ENCODE data around the gene CEP70.
A peak's percentile ranks its signal among the peaks of the same experiment; 100 is the strongest.
"Not testable (repeated sequence)": the region's sequence is repeated elsewhere in the genome, so short reads cannot be mapped to it uniquely, and the experiment has no call there.

CEP70 gene

DNA sequence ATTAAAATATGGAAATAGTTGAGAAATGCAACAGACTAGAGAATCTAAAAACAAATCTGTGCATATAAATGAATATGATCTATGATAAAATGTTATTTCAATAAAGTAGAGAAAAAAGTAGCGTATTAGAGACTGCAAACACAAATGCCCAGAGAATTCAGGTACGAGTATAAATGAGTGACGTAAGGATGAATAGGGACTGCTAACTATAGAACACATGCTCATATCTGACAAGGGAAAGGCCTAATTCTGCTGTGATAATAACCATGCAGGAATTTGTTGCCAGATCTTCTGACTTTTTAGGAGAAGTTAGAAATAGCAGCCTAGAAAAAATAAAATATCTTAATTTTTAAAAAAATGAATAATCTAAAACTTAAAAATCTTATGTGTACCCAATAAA is 86.5 kb downstream of the CEP70 start:
- DNase-seq, result no peak

DNA sequence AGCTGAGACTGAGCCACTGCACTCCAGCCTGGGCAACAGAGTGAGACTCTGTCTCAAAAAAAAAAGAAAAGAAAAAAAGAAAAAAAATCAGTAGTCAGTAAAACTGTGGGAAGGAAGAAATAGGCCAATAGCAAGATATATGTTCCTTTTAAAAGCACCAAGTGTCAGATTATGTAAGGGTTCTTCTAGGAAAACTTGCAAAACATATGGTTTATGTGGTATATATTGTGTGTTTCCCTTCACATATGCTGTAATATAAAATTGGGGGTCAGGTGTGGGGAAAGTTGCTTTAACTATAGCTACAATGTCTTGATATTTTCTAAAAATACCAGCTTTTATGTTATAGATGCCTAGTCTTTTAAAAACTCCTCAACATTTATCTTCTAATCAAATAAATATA is 95.1 kb downstream of the CEP70 start:
- no peak for DNase-seq

DNA sequence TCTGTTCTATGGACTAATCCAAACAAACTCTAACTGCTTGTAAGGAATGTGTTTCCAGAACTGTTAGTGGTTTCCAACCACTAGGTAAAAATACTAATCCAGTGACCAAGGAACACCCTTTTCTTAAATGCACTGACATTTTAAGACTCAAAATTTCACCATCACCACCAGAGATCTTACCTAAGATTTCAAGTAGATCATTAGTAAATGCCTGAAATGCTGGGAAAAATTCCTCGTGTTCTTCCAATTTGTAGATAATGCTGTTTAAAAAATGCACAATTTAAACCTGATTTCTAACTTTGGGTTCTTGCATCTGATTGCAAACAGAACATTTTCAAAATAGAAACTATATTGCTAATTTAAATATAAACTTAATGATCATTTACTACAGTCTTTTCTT is 96.2 kb downstream of the CEP70 start:
- DNase-seq, result no peak

DNA sequence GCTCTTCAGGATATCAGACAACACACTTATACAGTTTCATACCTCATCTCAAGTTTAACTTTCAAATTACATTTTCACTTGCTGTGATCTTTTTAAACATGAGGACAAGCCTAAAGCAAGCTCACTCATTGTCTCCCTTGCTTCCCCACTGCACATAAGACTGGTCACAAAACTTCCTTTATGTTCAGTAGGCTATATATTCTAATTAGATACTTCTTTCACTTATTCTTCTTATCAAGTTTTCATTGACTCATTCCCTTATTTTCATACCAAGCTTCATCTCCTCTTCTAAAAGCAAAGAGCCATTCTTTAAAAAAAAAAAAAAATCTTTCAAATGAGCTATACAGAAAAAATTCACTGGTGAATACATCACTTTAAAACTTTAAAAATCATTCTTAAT is 97.0 kb downstream of the CEP70 start:
- no peak for DNase-seq

DNA sequence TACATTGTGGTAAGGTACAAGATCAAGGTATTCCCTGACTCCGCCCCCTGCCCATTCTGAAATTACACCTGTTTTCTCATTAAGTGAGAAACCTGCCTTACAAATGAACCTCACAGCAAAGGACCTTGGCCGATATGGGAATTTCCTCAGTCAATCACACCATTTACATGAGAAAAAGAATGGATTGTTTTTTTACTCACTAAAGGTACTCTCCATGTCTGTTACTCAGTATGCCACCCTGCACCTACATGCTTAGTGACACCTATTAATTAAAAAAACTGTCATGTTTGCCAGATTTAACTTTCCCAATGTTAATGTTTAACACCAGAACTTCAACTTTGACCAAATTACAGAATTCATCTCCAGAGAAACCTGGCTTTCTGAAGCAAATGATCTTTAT is 97.6 kb downstream of the CEP70 start:
- no peak for DNase-seq

DNA sequence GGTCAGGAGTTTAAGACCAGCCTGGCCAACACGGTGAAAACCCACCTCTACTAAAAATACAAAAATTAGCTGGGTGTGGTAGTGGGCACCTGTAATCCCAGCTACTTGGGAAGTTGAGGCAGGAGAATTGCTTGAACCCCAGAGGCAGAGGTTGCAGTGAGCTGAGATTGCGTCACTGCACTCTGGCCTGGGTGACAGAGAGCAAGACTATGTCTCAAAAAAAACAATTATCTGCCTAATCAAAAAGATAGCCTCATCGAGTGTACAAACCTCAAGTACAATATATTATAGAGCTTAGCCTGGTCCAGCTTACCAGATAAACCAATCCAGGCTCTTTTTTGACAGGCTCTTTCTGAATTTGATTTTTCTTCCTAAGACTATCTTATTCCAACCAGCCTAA is 98.4 kb downstream of the CEP70 start:
- DNase-seq, result not testable (repeated sequence)

DNA sequence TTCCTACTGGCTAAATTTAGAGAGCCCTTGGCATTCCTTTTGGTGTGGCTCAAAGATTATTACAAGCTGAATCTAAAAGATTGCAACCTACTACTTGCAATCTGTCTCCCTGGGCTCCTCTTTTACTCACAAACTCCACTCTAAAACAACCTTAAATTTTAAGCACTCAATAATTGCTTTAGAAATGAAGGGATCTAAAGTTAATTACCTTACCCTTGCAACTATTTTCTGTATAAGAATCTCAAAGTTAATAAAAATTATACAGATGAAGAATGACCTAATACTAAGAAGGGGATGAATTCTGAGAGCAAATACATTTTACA is 99.5 kb downstream of the CEP70 start:
- no peak for DNase-seq

DNA sequence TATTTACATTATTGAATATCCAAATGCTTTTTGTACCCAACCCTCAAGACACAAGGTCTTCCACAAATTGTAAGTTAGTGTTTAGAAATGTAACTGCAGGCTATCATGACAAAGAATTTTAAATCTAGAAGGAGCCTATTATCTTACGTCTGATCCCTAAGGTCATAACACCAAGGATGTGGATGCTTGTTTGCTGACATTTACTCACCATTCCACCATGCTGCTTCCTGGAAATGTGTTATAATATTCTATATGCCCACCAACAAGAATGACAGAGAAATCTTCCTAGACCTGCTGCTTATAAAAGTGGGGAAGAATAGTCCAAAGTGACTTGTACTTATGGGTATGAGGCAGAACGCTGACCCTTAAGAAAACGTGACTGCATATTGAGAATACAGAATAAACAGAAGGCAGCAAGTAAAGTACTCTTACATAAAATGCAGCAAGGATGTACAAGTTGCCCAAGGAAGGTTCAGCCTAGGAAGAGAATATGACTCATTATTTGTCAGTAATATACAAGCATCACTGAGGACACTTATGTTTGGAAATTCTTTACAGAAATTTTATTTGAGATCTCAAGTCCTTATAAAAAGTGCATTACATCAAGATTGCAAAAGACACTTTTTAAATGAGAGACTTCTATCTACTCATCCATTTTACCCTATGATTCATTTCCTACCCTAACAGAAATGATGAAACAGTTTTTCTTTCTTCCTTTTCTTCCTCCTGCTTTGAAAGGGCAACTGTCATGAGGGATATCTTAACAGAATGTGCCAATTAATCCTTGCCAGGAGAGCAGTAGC is 100.1 kb downstream of the CEP70 start:
- no peak for DNase-seq

DNA sequence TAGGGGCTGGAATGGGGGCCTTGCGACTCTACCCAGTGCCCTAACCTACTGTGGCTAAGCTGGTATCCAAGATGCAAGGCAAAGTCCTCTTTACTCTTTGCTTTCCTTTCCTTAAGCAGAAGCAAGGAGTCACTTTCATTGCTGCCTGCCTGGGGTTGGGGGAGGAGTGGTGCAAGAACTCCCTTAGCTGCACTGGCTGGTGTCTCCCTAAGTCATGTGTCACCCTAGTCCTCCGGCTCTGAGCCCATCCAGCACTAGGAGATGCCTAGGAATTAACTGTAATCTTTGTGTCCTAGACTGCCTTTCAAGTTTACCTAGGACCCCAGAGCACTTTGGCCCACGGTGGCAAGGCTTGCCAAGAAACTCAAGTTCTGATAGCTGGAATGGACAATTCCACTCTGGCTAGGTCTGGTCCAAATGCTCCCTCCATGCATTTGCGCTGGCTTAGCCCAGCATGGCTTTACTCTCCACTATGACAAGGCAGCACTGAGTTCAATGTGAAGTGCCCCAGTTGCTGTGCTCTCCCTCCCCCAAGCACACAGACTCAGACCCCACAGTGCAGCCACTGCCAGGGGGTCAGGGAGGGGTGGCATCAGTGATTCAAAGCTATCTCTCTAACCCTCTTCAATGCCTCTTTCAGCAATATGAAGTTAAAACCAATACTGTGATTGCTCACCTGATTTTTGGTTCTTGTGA is 100.9 kb downstream of the CEP70 start:
- no peak for DNase-seq

DNA sequence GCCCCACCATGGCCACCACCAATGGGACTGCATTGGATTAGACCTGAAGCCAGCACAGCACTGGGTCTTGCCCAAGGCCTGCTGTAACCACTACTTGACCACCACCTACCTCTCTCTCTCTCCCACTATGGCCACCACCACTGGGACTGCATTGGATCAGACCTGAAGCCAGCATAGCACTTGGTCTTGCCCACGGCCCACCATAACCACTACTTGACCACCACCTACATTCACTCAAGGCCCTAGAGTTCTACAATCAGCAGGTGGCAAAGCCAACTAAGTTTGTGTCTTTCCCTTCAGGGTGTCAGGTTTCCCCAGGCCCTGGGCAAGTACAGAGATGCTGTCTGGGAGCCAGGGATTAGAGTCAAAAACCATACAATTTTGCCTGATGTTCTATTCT is 102.1 kb downstream of the CEP70 start:
- DNase-seq, result no peak

DNA sequence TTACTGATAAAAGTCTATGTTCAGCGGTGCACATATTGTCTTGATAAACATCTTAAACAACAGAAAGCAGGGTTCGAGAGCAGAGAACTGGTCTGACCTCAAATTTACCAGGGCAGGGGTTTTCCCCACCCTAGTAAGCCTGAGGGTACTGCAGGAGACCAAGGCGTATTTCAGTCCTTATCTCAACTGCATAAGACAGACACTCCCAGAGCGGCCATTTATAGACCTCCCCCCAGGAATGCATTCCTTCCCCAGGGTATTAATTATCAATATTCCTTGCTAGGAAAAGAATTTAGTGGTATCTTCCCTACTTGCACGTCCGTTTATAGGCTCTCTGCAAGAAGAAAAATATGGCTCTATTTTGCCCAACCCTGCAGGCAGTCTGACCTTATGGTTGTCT is 107.5 kb downstream of the CEP70 start:
- not testable (repeated sequence) for DNase-seq

DNA sequence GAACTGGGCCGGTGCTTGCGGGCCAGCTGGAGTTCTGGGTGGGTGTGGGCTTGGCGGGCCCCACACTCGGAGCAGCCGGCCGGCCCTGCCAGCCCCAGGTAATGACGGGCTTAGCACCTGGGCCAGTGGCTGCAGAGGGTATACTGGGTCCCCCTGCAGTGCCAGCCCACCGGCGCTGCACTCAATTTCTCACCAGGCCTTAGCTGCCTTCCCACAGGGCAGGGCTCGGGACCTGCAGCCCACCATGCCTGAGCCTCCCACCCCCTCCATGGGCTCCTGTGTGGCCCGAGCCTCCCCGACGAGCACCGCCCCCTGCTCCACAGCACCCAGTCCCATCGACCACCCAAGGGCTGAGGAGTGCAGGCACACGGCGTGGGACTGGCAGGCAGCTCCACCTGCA is 109.4 kb downstream of the CEP70 start:
- DNase-seq, result not testable (repeated sequence)

DNA sequence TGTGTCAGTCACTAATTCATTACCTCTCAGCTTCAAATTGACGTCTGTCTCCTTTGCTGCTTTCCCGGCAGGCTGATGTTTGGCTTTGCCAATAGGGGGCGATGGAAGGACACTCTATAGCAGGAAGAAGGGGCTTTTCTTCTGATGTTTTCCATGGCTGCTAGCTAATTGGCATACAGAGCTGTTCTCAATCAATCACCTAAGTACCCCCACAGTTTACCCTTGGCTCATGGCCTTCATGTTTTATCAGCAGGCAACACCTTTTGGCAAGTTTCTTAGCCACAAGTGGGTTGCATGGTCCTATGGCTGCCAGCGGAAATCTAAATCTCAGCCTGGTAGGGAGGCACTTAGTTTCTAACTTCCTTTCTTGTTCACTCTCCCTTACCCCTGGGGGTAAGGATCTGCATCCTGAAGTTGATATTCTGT is 114.6 kb downstream of the CEP70 start:
- DNase-seq, result no peak

DNA sequence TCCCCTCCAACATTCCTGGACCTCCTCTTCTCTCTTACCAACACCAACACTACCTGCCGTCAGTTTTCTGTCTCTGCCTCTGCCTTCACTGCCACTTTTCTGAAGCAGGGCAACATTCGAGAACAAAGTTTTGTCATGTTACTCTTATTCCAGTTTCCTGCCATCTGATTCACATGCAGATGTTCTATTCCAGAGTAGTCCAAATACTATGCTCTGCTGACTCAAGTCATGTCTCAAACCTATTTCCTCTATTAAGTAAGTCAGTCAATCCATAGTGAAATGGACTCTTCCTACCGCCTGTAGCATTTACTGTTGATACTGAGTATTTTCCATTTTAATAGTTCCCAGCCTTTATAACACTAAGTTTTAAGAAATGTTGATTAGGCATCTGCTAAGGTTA is 116.3 kb downstream of the CEP70 start:
- DNase-seq, result no peak

DNA sequence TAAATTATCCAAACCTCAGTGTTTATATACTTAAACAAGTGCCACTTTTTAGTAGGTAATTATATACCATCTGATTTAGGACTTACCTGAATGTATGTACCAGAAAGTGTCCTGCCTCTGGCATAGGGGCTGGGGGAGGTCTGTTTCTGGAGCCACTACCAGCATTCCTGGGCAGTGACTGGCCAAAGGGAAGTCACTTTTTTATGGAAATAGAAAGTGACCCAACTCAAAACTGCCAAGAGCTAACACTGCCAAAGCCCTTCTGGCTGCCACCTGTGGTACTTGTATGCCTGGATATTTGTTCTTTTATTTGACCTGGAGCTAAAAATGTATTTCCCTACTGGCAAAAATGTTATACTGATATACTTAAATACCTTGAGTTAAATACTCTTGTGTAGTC is 116.9 kb downstream of the CEP70 start:
- DNase-seq, result no peak

DNA sequence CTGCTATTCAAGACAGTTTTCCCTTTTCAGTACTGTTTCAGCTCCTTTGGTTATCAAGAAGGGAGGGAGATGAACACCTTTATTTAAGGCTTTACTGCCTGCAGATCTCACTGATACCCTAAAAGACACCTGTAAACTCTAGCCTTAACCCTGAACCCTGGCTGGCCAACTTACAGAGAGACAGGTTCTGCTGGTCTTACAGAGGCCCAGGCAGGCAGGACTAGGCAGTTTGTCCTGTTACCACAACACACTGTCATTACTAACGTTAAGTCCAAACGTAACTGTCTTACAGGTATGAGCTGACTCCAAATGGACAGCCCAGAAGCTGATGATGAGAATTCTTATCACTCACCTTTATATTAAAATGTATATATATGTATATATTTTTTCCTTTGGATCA is 117.5 kb downstream of the CEP70 start:
- no peak for DNase-seq

DNA sequence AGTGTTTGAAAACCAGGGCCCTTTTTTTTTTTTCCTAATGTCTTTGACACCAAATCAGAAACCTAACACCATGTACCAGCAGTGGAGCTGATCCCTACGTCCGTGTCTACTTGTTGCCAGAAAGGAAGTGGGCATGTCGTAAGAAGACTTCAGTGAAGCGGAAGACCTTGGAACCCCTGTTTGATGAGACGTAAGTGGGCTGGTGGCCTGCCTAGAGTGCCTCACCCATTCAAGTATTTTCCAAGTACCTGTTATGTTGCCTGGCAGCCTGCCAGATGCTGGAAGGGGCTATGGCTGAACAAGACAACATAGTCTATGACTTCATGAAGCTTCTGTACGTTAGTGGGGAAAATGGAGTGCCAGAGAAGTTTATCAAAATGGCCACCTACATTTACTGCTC is 119.9 kb downstream of the CEP70 start:
- peak; percentile 9 for DNase-seq

DNA sequence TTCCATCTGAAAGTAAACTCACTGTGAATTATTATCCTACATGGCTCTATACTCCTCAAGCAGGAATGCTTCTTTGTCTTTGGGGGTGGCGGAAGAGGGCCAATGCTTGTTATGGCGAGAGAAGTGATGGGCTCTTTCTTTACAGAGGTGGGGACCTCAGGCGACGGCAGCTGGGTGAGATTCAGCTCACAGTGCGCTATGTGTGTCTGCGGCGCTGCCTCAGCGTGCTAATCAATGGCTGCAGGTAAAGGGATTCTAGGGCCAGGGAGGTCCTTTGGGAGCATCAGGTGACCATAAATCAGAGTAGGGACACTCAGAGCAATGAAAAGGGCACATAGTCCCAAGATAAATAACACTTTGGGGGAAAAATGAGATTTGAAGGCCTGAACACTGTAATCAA is 120.7 kb downstream of the CEP70 start:
- no peak for DNase-seq

DNA sequence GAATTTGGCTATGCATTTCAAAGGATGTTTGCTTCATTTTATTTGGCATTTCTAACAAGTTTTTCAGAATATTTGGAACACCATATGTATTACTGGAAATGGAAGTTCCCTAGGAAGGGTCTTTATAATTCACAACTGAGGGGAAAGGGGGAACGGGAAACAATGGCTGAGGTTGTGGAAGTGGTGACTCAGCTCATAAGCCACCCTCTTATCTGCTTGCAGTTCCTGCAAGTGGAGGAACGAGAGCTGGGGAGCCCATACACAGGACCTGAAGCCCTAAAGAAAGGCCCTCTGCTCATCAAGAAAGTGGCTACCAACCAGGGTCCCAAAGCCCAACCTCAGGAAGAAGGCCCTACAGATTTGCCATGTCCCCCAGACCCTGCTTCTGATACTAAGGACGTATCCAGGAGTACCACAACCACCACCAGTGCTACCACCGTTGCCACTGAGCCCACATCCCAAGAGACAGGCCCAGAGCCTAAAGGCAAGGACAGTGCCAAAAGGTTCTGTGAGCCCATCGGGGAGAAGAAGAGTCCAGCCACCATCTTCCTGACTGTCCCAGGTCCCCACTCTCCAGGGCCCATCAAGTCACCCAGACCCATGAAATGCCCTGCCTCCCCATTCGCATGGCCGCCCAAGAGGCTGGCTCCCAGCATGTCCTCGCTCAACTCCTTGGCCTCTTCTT is 121.8 kb downstream of the CEP70 start:
- no peak for DNase-seq

DNA sequence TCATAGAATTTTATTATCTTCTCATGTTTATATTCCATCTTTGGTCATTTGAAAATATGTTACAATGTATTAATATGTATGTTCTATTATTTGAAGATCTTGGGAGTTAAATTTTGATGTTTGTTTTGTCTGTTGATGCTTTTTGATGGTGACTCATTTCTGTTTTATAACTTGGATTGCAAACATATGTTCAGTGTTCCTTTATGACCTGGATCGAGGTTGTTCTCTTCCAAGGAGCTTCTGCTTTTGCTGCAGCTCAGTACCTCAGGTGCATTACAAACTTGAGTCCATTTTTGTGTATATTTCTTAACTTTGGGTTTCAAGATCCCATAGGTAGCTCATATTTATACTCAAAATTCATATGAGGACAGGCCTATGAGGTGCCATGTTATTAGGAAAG is 122.6 kb downstream of the CEP70 start:
- DNase-seq, result no peak

DNA sequence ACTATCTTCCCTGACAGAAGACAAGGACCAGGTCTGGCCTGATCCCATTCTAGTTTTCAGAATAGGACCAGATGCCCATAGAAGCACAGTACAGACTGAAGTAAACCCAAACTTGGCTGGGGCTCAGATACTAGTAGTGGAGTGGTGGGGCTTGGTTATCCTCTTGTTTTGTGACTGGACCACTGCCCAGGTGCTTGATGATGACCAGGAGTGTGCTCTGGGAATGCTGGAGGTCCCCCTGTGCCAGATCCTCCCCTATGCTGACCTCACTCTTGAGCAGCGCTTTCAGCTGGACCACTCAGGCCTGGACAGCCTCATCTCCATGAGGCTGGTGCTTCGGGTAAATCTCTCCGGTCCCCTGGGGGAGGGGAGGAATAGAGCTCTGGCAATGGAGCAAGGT is 123.4 kb downstream of the CEP70 start:
- no peak for DNase-seq

DNA sequence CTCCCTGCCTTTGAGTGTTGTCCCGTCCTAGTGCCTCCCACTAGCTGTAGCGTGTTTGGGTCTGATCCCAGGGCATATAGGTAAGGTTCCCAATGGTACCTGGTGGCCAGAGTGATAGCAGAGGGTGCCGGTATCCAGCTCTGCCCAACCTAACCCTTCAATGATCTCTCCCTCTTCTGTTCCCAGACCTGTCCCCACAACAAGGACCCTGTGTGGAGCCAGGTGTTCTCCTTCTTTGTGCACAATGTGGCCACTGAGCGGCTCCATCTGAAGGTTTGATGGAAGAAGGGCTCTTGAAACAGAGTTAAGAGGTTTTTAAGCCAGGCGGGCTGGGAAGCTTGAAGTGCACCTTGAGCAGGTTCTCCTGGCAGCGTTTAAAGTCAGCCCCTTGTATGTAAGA is 124.2 kb downstream of the CEP70 start:
- peak; percentile 33 for DNase-seq

DNA sequence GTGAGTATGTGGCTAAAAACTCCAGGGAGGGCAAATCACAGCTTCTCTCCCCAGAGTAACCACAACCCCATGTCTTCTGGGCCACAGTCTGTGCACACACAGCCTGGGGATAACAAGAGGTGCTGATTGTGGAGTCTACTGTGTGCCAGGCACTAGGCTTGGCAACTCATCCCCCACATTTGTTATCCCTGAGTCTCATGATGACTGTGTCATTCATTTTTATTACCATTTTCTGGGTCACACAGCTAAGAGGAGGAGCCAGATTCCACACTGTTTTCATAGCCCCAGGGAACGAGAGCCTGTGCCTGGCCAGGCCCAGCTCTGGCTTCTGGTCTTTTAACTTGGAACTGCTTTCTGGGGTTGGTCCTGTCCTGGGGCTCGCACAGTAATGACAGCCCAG is 125.2 kb downstream of the CEP70 start:
- no peak for DNase-seq

DNA sequence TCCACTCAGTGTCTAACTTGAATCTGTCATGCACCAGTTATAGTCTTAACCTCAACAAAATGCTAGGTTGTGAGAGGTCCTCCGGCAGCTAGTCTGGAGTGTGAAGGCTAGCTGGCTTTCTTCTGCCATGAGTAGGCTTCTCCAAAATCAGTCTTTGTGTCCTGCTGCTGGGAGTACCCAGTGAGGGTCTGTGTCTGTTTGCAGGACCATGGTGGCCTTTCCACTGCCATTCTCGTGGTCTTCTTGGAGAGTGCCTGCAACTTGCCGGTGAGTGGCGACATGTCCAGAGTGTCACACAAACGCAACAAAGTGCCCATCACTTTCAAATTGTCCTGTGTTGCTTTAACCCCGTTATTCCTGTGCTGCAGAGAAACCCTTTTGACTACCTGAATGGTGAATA is 125.6 kb downstream of the CEP70 start:
- DNase-seq, result no peak

Data from NCI-H187 treated with DMSO at 0.1 percent for 48 hours (cell line).